GM18870 (cell line): ENCODE data around the gene PPP1R3F.
"Not testable (repeated sequence)": the region's sequence is repeated elsewhere in the genome, so short reads cannot be mapped to it uniquely, and the experiment has no call there.

Source experiments
- ATAC-seq: cut with Tn5 transposase; IDR thresholded peaks from one replicate; pipeline ENCODE4 v1.9.1; 2021; ENCODE audit warnings: moderate library complexity; ENCODE audit not compliant: unreplicated experiment

The PPP1R3F gene

GRCh38 chrX:49270249-49270921 is 792 bp downstream of the PPP1R3F start:
- no peak for ATAC-seq

- ATAC-seq, result no peak
Measured at GRCh38 chrX:49271341-49271740, 1.7 kb downstream of the PPP1R3F start.

- ATAC-seq, result no peak
Measured at GRCh38 chrX:49272421-49272820, 2.8 kb downstream of the PPP1R3F start.

- ATAC-seq, result no peak
Measured at GRCh38 chrX:49273181-49273727, 3.7 kb downstream of the PPP1R3F start.

GRCh38 chrX:49276207-49276606 is 6.6 kb downstream of the PPP1R3F start:
- ATAC-seq, result no peak

- no peak for ATAC-seq
Measured at GRCh38 chrX:49276671-49277534, 7.3 kb downstream of the PPP1R3F start.

GRCh38 chrX:49277535-49277830 is 7.9 kb downstream of the PPP1R3F start:
- no peak for ATAC-seq

GRCh38 chrX:49278081-49278480 is 8.5 kb downstream of the PPP1R3F start:
- no peak for ATAC-seq

- no peak for ATAC-seq
Measured at GRCh38 chrX:49282647-49283011, 13.0 kb downstream of the PPP1R3F start.

- no peak for ATAC-seq
Measured at GRCh38 chrX:49284212-49284611, 14.6 kb downstream of the PPP1R3F start.

- no peak for ATAC-seq
Measured at GRCh38 chrX:49286136-49286535, 16.5 kb downstream of the PPP1R3F start.

GRCh38 chrX:49286581-49286980 is 17.0 kb downstream of the PPP1R3F start:
- no peak for ATAC-seq

- ATAC-seq, result no peak
Measured at GRCh38 chrX:49287665-49288064, 18.1 kb downstream of the PPP1R3F start.

GRCh38 chrX:49290215-49290614 is 20.6 kb downstream of the PPP1R3F start:
- no peak for ATAC-seq

- ATAC-seq, result no peak
Measured at GRCh38 chrX:49291615-49292337, 22.2 kb downstream of the PPP1R3F start.

GRCh38 chrX:49292400-49293362 is 23.1 kb downstream of the PPP1R3F start:
- no peak for ATAC-seq

GRCh38 chrX:49299293-49299692 is 29.7 kb downstream of the PPP1R3F start:
- not testable (repeated sequence) for ATAC-seq

GRCh38 chrX:49300703-49301102 is 31.1 kb downstream of the PPP1R3F start:
- no peak for ATAC-seq

- ATAC-seq, result no peak
Measured at GRCh38 chrX:49303346-49303745, 33.8 kb downstream of the PPP1R3F start, which contains the start of gene GAGE10. Gene GAGE10 (plus strand): TSS chrX:49303646. CDS start chrX:49304860, 1,214 bp downstream.

- not testable (repeated sequence) for ATAC-seq
Measured at GRCh38 chrX:49307775-49308174, 38.2 kb downstream of the PPP1R3F start.
